SH-SY5Y (cell line): ENCODE measurements around the gene TMEM184C.

Experiments used
- GATA2 ChIP-seq: IDR thresholded peaks from 2 replicates; pipeline ENCODE4 v1.6.1; 2011; ENCODE audit warnings: mild to moderate bottlenecking, low read depth, low read length
- GATA3 ChIP-seq: IDR thresholded peaks from 2 replicates; pipeline ENCODE4 v1.6.1; 2011; ENCODE audit warnings: low read depth, mild to moderate bottlenecking, low read length, moderate library complexity

DNA sequence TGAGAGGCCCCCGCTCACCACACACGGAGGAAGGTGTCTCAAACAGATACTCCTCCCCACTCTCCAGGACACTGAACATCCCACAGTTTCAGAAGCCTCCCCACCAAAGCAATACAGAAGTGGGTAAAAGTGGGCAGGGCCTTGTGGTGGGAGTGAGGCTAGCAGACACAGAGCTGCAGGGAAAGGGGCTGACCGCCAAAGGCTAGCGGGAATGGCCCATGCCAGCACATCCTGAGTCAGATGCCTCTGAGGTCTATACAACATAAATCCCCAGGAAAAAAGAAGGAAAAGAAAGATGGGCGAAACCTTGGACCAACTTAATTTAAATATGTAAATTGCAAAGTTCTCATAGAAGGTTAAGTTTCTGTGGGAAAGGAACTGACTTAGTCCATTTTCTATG is 92.8 kb downstream of the TMEM184C start:
- no peak for TF ChIP-seq GATA2
- no peak for TF ChIP-seq GATA3
